Limb (tissue), 2 donors: ENCODE measurements around the gene CHRNE.
A peak's percentile ranks its signal among the peaks of the same experiment; 100 is the strongest.
"Not testable (repeated sequence)": the region's sequence is repeated elsewhere in the genome, so short reads cannot be mapped to it uniquely, and the experiment has no call there.

Experiments used
- DNase-seq, 2 donors: peaks; one replicate each; pipeline ENCODE4 v3.0.0-alpha.2; 2016; ENCODE audit errors: extremely low spot score in 2 of 2

The CHRNE gene

GRCh38 chr17:4891411-4892410, 11.2 kb downstream of the CHRNE start:
- no peak for DNase-seq

GRCh38 chr17:4887581-4887980, 15.3 kb downstream of the CHRNE start:
- DNase-seq: no peak

- DNase-seq: no peak
Observed at GRCh38 chr17:4886830-4887229, 16.1 kb downstream of the CHRNE start.

- DNase-seq: no peak
Observed at GRCh38 chr17:4884489-4884888, 18.4 kb downstream of the CHRNE start.

GRCh38 chr17:4881761-4882555, 20.9 kb downstream of the CHRNE start:
- DNase-seq: peak in 1 of 2 donors; percentile 62

- no peak for DNase-seq
Observed at GRCh38 chr17:4880857-4881256, 22.0 kb downstream of the CHRNE start.

GRCh38 chr17:4879601-4880000, 23.3 kb downstream of the CHRNE start:
- no peak for DNase-seq

GRCh38 chr17:4877089-4877488, 25.8 kb downstream of the CHRNE start:
- no peak for DNase-seq

- DNase-seq: no peak
Observed at GRCh38 chr17:4872786-4873185, 30.1 kb downstream of the CHRNE start.

- DNase-seq: no peak
Observed at GRCh38 chr17:4870855-4871254, 32.0 kb downstream of the CHRNE start.

- not testable (repeated sequence) for DNase-seq
Observed at GRCh38 chr17:4869058-4869998, 33.6 kb downstream of the CHRNE start.

- not testable (repeated sequence) for DNase-seq
Observed at GRCh38 chr17:4867535-4867934, 35.4 kb downstream of the CHRNE start.

GRCh38 chr17:4863321-4863720, 39.6 kb downstream of the CHRNE start:
- DNase-seq: no peak

GRCh38 chr17:4862720-4863119, 40.2 kb downstream of the CHRNE start:
- no peak for DNase-seq

GRCh38 chr17:4861052-4861451, 41.8 kb downstream of the CHRNE start:
- DNase-seq: no peak

- no peak for DNase-seq
Observed at GRCh38 chr17:4860651-4861050, 42.2 kb downstream of the CHRNE start.

- DNase-seq: no peak
Observed at GRCh38 chr17:4859816-4860625, 42.9 kb downstream of the CHRNE start.

GRCh38 chr17:4858882-4859260, 44.0 kb downstream of the CHRNE start:
- no peak for DNase-seq

- DNase-seq: no peak
Observed at GRCh38 chr17:4858068-4858881, 44.6 kb downstream of the CHRNE start.
